Measurements from ENCODE around the gene HTT.

DNA sequence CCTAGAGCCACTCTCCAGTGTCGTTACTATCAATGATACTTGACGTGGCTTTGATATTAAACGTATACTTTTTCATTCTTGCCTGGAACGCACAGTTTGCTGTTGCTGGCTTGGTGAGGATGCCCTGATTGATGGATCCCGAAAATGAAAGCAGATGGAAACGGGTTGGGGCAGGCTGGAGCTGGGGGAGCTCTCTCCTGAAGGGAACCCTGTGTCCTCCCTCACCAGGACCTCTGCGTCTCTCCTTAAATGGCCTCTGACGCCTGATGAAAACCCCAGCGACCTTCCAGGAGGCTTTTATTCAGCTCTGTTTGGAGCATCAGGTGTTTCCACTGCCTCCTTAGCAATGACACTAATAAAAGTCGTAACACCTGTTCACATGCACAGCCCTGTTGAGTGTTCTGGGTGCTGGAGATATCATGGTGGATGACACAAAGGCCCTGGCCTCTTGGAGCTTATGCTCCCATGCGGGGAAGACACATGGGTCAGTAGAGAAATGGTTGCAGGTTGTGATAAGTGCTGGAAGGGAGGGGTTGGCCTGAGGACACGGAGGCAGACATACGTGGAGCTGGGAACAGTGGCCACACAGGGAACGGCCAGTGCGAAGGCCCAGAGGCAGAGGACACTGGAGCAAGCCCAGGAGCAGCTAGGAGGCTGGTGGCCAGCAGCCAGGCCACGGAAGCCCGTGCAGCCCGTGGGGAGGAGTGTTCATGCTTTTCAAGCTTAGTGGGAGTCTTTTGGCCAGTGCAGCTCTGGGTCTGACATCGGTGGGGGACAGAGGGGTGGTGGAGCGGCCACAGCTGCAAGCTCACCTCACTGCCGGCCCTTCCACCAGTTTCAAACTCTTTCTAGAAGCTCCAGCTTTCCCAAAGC is 182.0 kb downstream of the HTT start:
- TF ChIP-seq, protein P1, sequence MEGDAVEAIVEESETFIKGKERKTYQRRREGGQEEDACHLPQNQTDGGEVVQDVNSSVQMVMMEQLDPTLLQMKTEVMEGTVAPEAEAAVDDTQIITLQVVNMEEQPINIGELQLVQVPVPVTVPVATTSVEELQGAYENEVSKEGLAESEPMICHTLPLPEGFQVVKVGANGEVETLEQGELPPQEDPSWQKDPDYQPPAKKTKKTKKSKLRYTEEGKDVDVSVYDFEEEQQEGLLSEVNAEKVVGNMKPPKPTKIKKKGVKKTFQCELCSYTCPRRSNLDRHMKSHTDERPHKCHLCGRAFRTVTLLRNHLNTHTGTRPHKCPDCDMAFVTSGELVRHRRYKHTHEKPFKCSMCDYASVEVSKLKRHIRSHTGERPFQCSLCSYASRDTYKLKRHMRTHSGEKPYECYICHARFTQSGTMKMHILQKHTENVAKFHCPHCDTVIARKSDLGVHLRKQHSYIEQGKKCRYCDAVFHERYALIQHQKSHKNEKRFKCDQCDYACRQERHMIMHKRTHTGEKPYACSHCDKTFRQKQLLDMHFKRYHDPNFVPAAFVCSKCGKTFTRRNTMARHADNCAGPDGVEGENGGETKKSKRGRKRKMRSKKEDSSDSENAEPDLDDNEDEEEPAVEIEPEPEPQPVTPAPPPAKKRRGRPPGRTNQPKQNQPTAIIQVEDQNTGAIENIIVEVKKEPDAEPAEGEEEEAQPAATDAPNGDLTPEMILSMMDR (IDR thresholded peaks at IDR 0.05; ENCODE audit: low read depth, low read length, poor library complexity, severe bottlenecking): no peak
- TF ChIP-seq EZH2phosphoT487 (IDR thresholded peaks at IDR 0.05; ENCODE audit: borderline replicate concordance, low read length): no peak
